Measurements from ENCODE around the gene RELN.
"Not testable (repeated sequence)": the region's sequence is repeated elsewhere in the genome, so short reads cannot be mapped to it uniquely, and the experiment has no call there.

Gene RELN

DNA sequence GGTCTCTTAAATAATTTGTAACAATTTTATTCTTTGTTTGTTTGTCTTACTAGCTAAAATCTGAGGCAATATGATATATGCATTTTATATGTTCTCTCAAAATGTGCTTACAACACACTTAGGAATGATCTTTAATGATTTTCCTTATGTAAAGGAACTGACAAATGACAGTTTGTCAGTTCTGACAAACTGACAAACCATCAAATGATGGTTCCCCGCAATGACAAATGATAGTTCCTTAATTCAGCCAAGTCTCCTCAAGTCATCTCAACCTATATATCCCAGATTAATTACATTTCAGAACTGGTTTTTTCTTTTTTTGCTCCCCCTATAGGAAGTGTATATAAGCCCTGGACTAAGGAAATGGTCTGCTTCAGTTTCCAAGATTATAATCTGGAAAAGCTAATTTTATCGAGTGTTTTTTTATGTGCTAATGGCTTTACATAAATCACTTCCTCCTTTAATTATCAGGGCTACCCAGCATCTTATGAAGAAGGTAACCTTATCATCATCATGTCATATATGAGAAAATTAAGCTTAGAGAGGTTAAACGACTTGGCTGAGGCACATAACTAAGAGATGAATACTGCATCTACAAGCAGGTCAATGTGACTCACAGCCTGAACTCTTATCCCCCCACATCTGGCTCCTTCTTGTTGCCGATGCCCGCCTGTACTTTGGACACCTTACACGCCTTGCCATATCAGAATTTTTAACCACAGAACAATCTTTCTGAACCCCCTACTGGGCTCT, 75.1 kb downstream of the RELN start:
- H3K36me3 Mint-ChIP-seq (ENCODE audit: low read depth), result no peaks in the 10 kb centered on the region
- no peak overlapping the region for H3K27ac Mint-ChIP-seq
- H3K4me3 Mint-ChIP-seq, result no peak overlapping the region
- H3K4me1 Mint-ChIP-seq (ENCODE audit: low read depth), result no peaks in the 10 kb centered on the region
- H3K27me3 Mint-ChIP-seq, result peaks cover 6% of the 10 kb centered on the region
- no peaks in the 10 kb centered on the region for H3K9me3 Mint-ChIP-seq

DNA sequence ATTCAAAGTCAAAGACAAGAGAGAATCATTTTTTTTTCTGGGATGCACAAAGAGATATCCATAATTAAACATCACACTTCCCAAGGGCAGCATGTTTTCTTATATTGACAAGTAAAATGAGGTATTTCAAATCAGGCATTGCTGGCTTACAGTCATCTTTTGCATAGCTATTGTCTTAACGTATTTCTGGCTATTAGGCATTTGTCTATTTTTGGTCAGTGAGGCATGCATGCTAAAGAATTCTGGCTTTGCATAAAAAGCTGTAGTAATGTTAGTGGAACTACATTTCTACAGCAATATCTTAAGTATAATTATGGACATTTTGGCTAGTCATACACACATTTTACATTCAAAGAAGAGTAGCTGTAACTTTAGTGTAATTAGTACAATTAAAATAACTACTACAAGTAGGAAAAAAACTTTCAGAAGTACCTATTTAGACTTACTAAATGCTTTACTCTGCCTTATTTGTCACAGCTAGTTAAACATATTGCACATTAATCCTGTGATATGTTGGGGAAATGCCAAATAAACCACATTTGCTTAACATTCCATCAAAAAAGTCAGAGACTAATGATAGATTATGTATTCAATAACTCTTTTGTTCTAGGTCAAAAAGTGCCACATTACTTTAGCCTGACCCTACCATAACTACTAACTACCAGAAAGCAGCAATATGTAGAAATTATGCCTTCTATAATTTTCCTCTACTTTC, 76.4 kb downstream of the RELN start:
- Mint-ChIP-seq H3K4me1 (ENCODE audit: low read depth) (no peaks in the 10 kb centered on the region), H3K27me3 (peaks cover 13% of the 10 kb centered on the region)

DNA sequence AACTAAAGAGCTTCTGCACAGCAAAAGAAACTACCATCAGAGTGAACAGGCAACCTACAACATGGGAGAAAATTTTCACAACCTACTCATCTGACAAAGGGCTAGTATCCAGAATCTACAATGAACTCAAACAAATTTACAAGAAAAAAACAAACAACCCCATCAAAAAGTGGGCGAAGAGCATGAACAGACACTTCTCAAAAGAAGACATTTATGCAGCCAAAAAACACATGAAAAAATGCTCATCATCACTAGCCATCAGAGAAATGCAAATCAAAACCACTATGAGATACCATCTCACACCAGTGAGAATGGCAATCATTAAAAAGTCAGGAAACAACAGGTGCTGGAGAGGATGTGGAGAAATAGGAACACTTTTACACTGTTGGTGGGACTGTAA, 78.4 kb downstream of the RELN start:
- H3K27ac Mint-ChIP-seq; H3K4me1 Mint-ChIP-seq (ENCODE audit: low read depth); H3K9me3 Mint-ChIP-seq: not testable (repeated sequence)

More for the DNA sequence above, 76.4 kb downstream of the RELN start:
- no peak overlapping the region for H3K4me3 Mint-ChIP-seq
- H3K27ac Mint-ChIP-seq, result no peak overlapping the region
- no peaks in the 10 kb centered on the region for H3K9me3 Mint-ChIP-seq
- H3K36me3 Mint-ChIP-seq (ENCODE audit: low read depth), result no peaks in the 10 kb centered on the region

DNA sequence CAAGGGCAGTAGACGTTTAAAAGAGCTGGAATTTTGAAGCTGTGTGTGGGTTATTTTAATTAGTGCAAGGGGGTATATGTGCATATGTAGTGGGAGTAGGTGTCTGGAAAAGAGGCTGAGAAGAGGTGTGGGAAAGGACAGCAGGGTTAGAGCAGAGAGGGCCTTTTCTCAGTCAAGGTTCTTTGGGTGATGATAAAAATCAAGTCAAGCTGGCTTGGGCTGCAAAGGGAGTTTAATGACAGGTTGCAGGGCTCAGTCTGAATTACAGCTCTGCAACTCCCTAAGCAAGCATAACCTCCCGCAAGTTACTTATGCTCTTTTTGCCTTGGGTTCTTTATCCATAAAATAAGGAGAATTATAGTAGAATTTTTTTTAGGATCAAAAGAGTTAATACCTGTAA, 83.5 kb downstream of the RELN start:
- H3K36me3 Mint-ChIP-seq (ENCODE audit: low read depth), result no peaks in the 10 kb centered on the region
- no peak overlapping the region for H3K27ac Mint-ChIP-seq
- H3K4me3 Mint-ChIP-seq, result no peak overlapping the region
- H3K27me3 Mint-ChIP-seq, result peaks cover 11% of the 10 kb centered on the region
- no peaks in the 10 kb centered on the region for H3K4me1 Mint-ChIP-seq (ENCODE audit: low read depth)
- H3K9me3 Mint-ChIP-seq, result no peaks in the 10 kb centered on the region

More for the DNA sequence above, 78.4 kb downstream of the RELN start:
- not testable (repeated sequence) for H3K27me3 Mint-ChIP-seq; H3K36me3 Mint-ChIP-seq (ENCODE audit: low read depth); H3K4me3 Mint-ChIP-seq

DNA sequence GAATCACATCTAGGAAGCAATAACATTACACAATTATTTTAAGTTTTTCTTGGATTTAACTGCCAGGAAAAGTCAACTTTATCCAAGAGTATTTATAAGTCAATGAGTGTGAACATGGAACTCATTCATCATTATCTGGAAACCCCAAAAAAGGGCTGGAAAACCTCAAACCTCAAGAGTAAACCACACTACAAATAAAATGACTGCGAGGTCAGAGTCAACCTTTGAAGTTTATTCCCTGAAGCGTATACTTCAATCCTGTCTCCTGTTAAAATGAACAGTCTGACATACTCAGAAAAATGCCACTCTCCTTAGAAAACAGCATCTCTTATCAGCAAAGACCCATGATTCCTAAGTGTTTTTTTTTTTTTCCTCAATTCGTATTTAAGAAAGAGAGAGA, 86.5 kb downstream of the RELN start:
- Mint-ChIP-seq H3K4me3 (no peak overlapping the region), H3K4me1 (ENCODE audit: low read depth) (no peaks in the 10 kb centered on the region), H3K27ac (no peak overlapping the region), H3K36me3 (ENCODE audit: low read depth) (no peaks in the 10 kb centered on the region), H3K27me3 (peaks cover 5% of the 10 kb centered on the region), H3K9me3 (no peaks in the 10 kb centered on the region)

DNA sequence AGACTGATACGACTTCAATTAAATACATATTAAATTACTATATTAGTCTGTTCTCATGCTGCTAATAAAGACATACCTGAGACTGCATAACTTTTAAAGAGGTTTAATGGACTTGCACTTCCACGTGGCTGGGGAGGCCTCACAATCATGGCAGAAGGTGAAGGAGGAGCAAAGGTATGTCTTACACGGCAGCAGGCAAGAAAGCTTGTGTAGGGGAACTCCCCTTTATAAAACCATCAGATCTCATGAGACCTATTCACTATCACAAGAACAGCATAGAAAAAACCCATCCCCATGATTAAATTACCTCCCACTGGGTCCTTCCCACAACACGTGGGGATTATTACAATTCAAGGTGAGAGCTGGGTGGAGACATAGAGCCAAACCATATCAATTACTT, 92.6 kb downstream of the RELN start:
- not testable (repeated sequence) for H3K9me3 Mint-ChIP-seq; H3K27ac Mint-ChIP-seq; H3K36me3 Mint-ChIP-seq (ENCODE audit: low read depth); H3K27me3 Mint-ChIP-seq; H3K4me3 Mint-ChIP-seq; H3K4me1 Mint-ChIP-seq (ENCODE audit: low read depth)

DNA sequence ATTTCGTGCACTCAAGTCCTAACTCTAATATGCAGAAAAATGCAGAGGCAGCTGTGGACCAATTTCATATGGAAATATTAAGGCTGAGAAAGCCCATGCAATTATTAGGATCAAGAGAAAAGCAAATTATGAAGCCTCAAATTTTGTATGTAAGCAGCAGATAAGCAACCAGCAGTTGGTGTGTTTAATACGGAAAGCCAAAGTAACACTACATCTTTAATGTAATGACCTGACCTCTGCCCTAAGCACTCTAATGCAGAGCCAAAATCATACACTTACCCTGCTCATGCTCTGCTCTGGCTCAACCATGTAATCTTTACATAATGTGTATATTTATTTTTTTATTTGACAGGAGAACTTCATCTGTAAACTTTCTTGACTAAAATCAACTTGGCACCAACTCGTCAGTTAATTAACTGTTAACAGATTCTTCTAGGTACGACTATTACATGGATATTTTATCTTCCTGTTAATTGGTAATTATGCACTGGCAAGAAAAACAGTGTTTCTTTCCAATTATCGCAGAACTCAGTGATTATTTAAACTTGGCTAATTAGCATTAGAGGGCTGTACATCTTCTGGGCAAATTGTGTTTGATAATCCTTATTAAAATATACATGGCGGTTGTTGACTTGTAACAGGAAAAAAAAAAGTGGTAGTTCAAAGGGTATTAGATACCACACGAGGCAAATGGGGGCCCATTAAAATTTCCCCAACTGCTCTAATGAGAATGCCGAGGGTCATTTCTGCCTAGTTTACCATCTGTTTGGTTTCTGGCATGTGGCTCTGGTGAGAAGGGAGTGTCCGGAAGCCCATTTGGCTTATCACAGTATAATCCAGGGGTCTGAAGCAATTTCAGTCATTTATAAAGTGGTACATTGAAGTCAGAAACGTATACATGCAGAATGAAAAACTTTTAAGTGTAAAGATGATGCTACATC, 94.5 kb downstream of the RELN start:
- H3K36me3 Mint-ChIP-seq (ENCODE audit: low read depth), result no peaks in the 10 kb centered on the region
- H3K27ac Mint-ChIP-seq, result no peak overlapping the region
- no peaks in the 10 kb centered on the region for H3K4me1 Mint-ChIP-seq (ENCODE audit: low read depth)
- no peak overlapping the region for H3K4me3 Mint-ChIP-seq
- H3K27me3 Mint-ChIP-seq, result peaks cover 3% of the 10 kb centered on the region
- H3K9me3 Mint-ChIP-seq, result no peaks in the 10 kb centered on the region

DNA sequence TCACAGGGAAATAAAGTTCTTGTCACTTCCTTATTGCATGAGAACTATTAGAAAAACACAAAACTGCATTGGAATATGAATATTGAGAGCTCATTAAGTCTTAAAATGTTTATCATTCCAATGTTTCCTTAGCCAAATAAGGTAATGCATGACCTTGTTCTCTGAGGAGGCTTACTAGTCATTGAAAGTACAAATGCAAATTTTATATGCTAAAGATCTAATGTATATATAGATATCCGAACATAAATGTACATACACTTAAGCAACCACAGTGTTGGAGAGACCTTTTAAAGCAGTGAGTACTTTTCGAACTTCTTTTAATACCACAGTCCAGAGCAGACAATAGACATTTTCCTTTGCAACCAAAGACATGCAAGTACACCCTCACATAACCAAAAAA, 96.1 kb downstream of the RELN start:
- no peaks in the 10 kb centered on the region for H3K36me3 Mint-ChIP-seq (ENCODE audit: low read depth)
- no peaks in the 10 kb centered on the region for H3K4me1 Mint-ChIP-seq (ENCODE audit: low read depth)
- H3K27me3 Mint-ChIP-seq, result peaks cover 3% of the 10 kb centered on the region
- H3K9me3 Mint-ChIP-seq, result no peaks in the 10 kb centered on the region
- H3K27ac Mint-ChIP-seq, result no peak overlapping the region
- H3K4me3 Mint-ChIP-seq, result no peak overlapping the region

DNA sequence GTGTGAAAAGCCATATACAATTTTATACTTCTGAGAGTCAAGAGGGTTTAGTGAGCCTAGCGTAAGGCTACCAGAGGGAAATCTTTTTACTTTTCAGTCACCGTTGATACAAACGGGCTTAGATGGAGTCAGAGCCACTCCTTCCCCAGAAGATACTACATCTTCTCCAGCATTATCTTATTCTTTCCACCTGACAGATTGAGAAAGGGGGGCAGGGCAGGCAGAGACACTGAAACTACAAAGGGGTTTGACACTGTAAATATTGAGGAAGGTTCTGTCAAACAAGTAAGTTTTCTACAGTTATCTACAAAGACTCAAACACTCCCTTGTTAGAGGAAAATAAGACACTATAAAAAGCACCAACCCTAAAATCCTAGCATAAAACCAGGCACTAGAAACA, 100.0 kb downstream of the RELN start:
- Mint-ChIP-seq H3K4me1 (ENCODE audit: low read depth) (no peaks in the 10 kb centered on the region), H3K27ac (no peak overlapping the region), H3K36me3 (ENCODE audit: low read depth) (no peaks in the 10 kb centered on the region), H3K4me3 (no peak overlapping the region), H3K9me3 (no peaks in the 10 kb centered on the region), H3K27me3 (no peaks in the 10 kb centered on the region)

DNA sequence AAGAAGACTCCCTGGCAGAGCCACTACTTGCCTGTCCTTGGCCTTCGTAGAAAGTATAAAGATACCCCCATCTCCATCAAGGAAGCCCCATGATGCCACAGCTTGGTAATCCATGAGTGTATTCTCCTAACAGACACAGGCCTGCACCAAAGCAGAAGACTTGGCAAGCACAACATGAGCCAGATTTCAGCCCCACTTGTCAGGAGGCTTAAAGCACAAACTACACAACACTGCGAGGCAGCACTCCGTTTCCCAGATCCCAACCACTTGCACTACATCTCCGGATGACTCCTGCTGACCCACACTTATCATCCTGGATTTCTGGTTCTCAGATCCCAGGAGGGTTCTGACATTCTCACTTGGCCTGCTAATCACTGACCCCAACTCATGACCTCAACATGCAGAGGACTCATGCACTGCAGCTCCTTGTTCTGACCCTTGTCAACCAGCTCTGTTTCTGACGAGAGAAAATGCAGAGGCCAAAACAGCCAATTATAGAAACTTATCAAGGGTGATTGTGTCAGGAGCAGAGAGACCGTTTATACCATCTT, 100.8 kb downstream of the RELN start:
- H3K27ac Mint-ChIP-seq, result no peak overlapping the region
- no peaks in the 10 kb centered on the region for H3K4me1 Mint-ChIP-seq (ENCODE audit: low read depth)
- no peaks in the 10 kb centered on the region for H3K9me3 Mint-ChIP-seq

DNA sequence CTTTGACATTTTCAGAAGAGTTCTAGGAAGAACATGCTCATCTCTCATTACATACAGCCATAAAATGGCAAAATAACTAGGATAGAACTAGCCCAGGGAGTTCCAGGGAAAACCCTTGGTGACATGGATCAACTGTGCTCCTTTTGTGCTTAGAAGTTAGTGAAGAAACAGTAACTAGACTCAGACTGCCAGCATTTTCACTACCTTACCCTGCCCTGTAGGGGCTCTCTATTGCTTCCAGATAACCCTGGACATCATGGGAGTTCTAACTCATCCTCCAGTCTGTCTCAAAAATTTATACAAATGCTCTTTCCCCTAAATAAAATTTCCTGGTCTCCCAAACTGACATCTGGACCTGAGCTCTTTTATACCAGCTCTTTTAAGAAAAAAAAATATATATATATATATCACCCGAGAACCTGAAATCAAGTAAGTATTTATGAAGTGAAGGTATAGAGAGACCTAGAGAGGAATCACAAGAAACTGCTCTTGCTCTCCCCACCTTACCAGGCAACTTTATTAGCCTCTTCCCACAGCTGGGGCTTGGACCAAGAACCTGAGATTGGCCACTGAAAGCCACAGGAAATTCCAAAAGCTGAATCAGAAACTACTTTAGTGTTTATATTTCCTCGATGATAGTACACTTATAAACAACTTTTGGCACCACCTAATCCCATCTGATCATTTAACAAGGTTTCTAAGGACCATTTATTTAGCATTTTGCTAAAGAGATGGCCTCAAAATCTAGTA, 101.4 kb downstream of the RELN start:
- no peaks in the 10 kb centered on the region for H3K27me3 Mint-ChIP-seq
- no peaks in the 10 kb centered on the region for H3K4me1 Mint-ChIP-seq (ENCODE audit: low read depth)
- no peak overlapping the region for H3K27ac Mint-ChIP-seq
- H3K9me3 Mint-ChIP-seq, result no peaks in the 10 kb centered on the region
- no peak overlapping the region for H3K4me3 Mint-ChIP-seq
- H3K36me3 Mint-ChIP-seq (ENCODE audit: low read depth), result no peaks in the 10 kb centered on the region

More for the DNA sequence above, 100.8 kb downstream of the RELN start:
- Mint-ChIP-seq H3K4me3 (no peak overlapping the region), H3K36me3 (ENCODE audit: low read depth) (no peaks in the 10 kb centered on the region), H3K27me3 (no peaks in the 10 kb centered on the region)

DNA sequence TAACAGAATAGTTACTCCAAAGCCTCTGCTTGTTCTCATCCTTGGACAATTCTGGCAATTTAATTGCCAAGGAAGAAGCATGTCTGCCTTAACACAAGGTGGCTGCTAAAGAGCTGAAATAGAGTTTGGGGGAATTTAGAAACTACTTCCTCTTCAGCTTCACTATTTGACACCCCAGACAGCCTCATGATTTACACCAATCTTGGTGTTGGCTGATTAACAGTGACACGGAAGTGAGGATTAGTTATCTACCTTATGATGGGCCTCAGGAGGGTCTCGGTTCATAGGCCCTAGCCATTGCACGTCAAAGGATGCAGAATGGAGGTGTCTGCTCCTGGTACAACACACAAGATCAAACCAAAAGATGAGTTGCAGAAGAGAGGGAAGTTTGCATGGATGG, 102.4 kb downstream of the RELN start:
- Mint-ChIP-seq H3K36me3 (ENCODE audit: low read depth) (no peaks in the 10 kb centered on the region), H3K4me3 (no peak overlapping the region), H3K9me3 (no peaks in the 10 kb centered on the region), H3K27ac (no peak overlapping the region), H3K27me3 (peaks cover 2% of the 10 kb centered on the region), H3K4me1 (ENCODE audit: low read depth) (no peaks in the 10 kb centered on the region)

DNA sequence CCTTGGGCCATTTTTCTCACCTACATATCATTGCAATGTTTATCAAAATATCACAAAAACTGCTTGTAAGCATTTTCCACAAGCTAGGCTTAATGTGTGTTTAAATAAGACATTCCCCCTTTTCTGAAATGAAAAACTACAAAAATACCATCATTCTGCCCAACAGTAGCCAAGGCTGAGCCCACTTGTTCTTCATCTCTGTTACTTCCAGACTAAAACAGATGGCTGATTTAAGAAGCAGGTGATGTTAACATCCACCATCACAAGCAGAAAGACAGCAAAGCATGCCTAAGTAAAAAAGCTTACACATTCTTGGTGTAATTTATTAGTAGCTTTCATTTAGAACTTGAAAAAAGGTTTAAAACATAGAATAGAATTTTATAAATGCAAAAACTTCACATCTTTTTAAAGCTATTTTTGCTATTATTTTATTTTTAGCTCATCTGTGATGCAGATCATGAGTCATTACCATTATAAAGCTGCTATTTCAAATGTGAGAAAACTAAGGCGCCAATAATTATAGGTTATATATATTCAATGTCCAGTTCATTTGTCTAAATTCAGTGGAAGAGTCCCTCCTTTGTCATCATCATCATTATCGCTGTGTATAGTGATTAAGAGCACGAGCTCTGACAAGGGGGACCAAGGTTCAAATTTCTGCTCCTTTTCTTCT, 109.4 kb downstream of the RELN start:
- H3K4me1 Mint-ChIP-seq (ENCODE audit: low read depth), result no peaks in the 10 kb centered on the region
- no peak overlapping the region for H3K4me3 Mint-ChIP-seq
- H3K9me3 Mint-ChIP-seq, result no peaks in the 10 kb centered on the region
- peaks cover 11% of the 10 kb centered on the region for H3K27me3 Mint-ChIP-seq
- H3K36me3 Mint-ChIP-seq (ENCODE audit: low read depth), result no peaks in the 10 kb centered on the region
- no peak overlapping the region for H3K27ac Mint-ChIP-seq

DNA sequence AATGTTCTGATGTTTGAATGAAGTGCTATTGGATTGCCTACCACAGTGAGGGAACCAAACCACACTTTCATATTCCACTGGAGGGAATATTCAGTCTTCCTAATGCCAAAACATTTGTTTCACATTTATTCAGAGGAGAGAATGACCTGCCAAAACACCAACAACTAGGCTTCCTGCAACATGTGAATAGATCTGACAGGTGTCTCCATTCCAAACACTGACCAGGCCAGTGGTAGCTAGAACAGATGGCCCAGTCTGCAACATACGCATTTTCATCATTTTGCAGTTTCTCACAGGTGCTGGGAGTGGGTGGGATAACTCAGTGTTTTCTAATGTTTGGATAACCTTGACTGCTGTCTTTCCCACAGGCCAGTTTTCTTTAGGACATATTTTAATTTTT, 110.0 kb downstream of the RELN start:
- no peak overlapping the region for H3K4me3 Mint-ChIP-seq
- H3K9me3 Mint-ChIP-seq, result no peaks in the 10 kb centered on the region
- no peaks in the 10 kb centered on the region for H3K4me1 Mint-ChIP-seq (ENCODE audit: low read depth)
- peaks cover 11% of the 10 kb centered on the region for H3K27me3 Mint-ChIP-seq
- no peak overlapping the region for H3K27ac Mint-ChIP-seq
- no peaks in the 10 kb centered on the region for H3K36me3 Mint-ChIP-seq (ENCODE audit: low read depth)
